Brain microvascular endothelial cell (primary cell): ENCODE data around the gene DGKG.

Source experiments
- DNase-seq: peaks from one replicate; pipeline ENCODE4 v3.0.0-alpha.2; 2020
- H3K27ac ChIP-seq: fragments of 250-450 bp; sonication (Bioruptor Pico); 2 replicates; pipeline ENCODE4 v1.5.1; 2020; ENCODE audit warnings: mild to moderate bottlenecking, moderate library complexity
- H3K27me3 ChIP-seq: fragments of 250-450 bp; sonication (Bioruptor Pico); replicated peaks from 2 replicates; pipeline ENCODE4 v1.5.1; 2020; ENCODE audit warnings: mild to moderate bottlenecking
- H3K36me3 ChIP-seq: fragments of 250-450 bp; sonication (Bioruptor Pico); replicated peaks from 2 replicates; pipeline ENCODE4 v1.5.1; 2020; ENCODE audit warnings: mild to moderate bottlenecking
- H3K4me3 ChIP-seq: 2 replicates; pipeline ENCODE4 v1.5.1; 2011; ENCODE audit warnings: low read depth, mild to moderate bottlenecking, control low read depth, low read length, moderate library complexity
- CTCF ChIP-seq: IDR thresholded peaks from 2 replicates; pipeline ENCODE4 v1.5.1; 2011; ENCODE audit warnings: low read depth, mild to moderate bottlenecking, moderate library complexity, low read length, control low read depth, inconsistent platforms; ENCODE audit errors: missing control alignments
- in situ Hi-C: cut with HindIII; loops from 2 replicates; pipeline ENCODE4 v1.10.0; 2017; ENCODE audit warnings: low sequenced_read_pairs, low pct_ligation_motif_present

DGKG gene

GRCh38 chr3:186267758-186268157 is 94.3 kb downstream of the DGKG start:
- Histone ChIP-seq H3K36me3 (no peaks in the 10 kb centered on the region), H3K27me3 (no peaks in the 10 kb centered on the region), H3K4me3 (no peak overlapping the region), H3K27ac (no peak overlapping the region)
- in situ Hi-C loops, result no loop called here
- no peak for DNase-seq
- TF ChIP-seq CTCF, result no peak

- Histone ChIP-seq H3K27ac (no peak overlapping the region), H3K36me3 (no peaks in the 10 kb centered on the region), H3K4me3 (no peak overlapping the region), H3K27me3 (no peaks in the 10 kb centered on the region)
- DNase-seq, result no peak
- no peak for TF ChIP-seq CTCF
- in situ Hi-C loops, result no loop called here
Measured at GRCh38 chr3:186264608-186265400, 97.2 kb downstream of the DGKG start.

GRCh38 chr3:186261638-186262037 is 100.4 kb downstream of the DGKG start:
- no peaks in the 10 kb centered on the region for H3K36me3 ChIP-seq
- no peak overlapping the region for H3K27ac ChIP-seq
- peak; percentile 45 for TF ChIP-seq CTCF
- in situ Hi-C loops, result no loop called here
- DNase-seq, result no peak
- no peak overlapping the region for H3K4me3 ChIP-seq
- H3K27me3 ChIP-seq, result no peaks in the 10 kb centered on the region

- no peaks in the 10 kb centered on the region for H3K36me3 ChIP-seq
- no peaks in the 10 kb centered on the region for H3K27me3 ChIP-seq
- peak; percentile 20 for TF ChIP-seq CTCF
- DNase-seq, result peak; percentile 27
- no peak overlapping the region for H3K27ac ChIP-seq
- in situ Hi-C loops, result no loop called here
- H3K4me3 ChIP-seq, result no peak overlapping the region
Measured at GRCh38 chr3:186260726-186261125, 101.3 kb downstream of the DGKG start.

- no peaks in the 10 kb centered on the region for H3K27me3 ChIP-seq
- H3K4me3 ChIP-seq, result peak overlapping the region; percentile 5
- H3K27ac ChIP-seq, result peak overlapping the region; percentile 89
- in situ Hi-C loops, result no loop called here
- no peaks in the 10 kb centered on the region for H3K36me3 ChIP-seq
- TF ChIP-seq CTCF, result peak; percentile 98
- DNase-seq, result peak; percentile 86
Measured at GRCh38 chr3:186259612-186260383, 102.2 kb downstream of the DGKG start.
